ENCODE measurements around the gene RBP3.

The RBP3 gene

GRCh38 chr10:47337310-47337709 lies 10.9 kb upstream of the RBP3 start:
- DNase-seq (ENCODE audit: low read depth), result no peak

GRCh38 chr10:47339186-47339735 lies 8.9 kb upstream of the RBP3 start:
- no peak for DNase-seq (ENCODE audit: low read depth)

GRCh38 chr10:47339759-47340607 lies 8.2 kb upstream of the RBP3 start:
- DNase-seq (ENCODE audit: low read depth), result no peak

- DNase-seq (ENCODE audit: low read depth), result peak; percentile 61
These were observed 7.5 kb upstream of the RBP3 start for GRCh38 chr10:47340608-47341170.

- DNase-seq (ENCODE audit: low read depth), result no peak
These were observed 2.9 kb upstream of the RBP3 start for GRCh38 chr10:47344996-47345870.

GRCh38 chr10:47346581-47347302 lies 1.4 kb upstream of the RBP3 start:
- DNase-seq (ENCODE audit: low read depth), result no peak

- no peak for DNase-seq (ENCODE audit: low read depth)
These were observed 874 bp upstream of the RBP3 start for GRCh38 chr10:47347303-47347675.

GRCh38 chr10:47348661-47349470 lies 703 bp downstream of the RBP3 start:
- no peak for DNase-seq (ENCODE audit: low read depth)

- DNase-seq (ENCODE audit: low read depth), result no peak
These were observed 1.4 kb downstream of the RBP3 start for GRCh38 chr10:47349516-47349915.

GRCh38 chr10:47349941-47350371 lies 1.8 kb downstream of the RBP3 start:
- DNase-seq (ENCODE audit: low read depth), result no peak

GRCh38 chr10:47350671-47351640 lies 2.8 kb downstream of the RBP3 start:
- no peak for DNase-seq (ENCODE audit: low read depth)

GRCh38 chr10:47351899-47352815 lies 4.0 kb downstream of the RBP3 start:
- no peak for DNase-seq (ENCODE audit: low read depth)

- no peak for DNase-seq (ENCODE audit: low read depth)
These were observed 5.2 kb downstream of the RBP3 start for GRCh38 chr10:47353351-47353750.

GRCh38 chr10:47354165-47354564 lies 6.0 kb downstream of the RBP3 start:
- DNase-seq (ENCODE audit: low read depth), result no peak

- DNase-seq (ENCODE audit: low read depth), result no peak
These were observed 6.7 kb downstream of the RBP3 start for GRCh38 chr10:47354900-47355299.

GRCh38 chr10:47356708-47357107 lies 8.5 kb downstream of the RBP3 start:
- no peak for DNase-seq (ENCODE audit: low read depth)

- no peak for DNase-seq (ENCODE audit: low read depth)
These were observed 9.0 kb downstream of the RBP3 start for GRCh38 chr10:47357131-47357582.

GRCh38 chr10:47357911-47358310 lies 9.7 kb downstream of the RBP3 start:
- DNase-seq (ENCODE audit: low read depth), result no peak

GRCh38 chr10:47358457-47358856 lies 10.3 kb downstream of the RBP3 start:
- DNase-seq (ENCODE audit: low read depth), result no peak

All from stimulated activated CD8-positive, alpha-beta memory T cell treated with anti-CD3 and anti-CD28 coated beads, Interleukin-15, amount 100 ng/mL, for 24 hours (primary cell).